GM12878 (cell line): Measurements from ENCODE around the gene DACH1. TPM values are rescaled to one million over a fixed set of nuclear protein-coding genes. Genes with fewer than 3 reads are reported as not detected.

Experiments used
- ATAC-seq: fragments of 200-7000 bp; cut with Tn5 transposase; 3 replicates; pipeline ENCODE4 v1.9.1; 2020; ENCODE audit warnings: mild to moderate bottlenecking, moderate library complexity
- BruUV-seq: library from RNA; stranded (reverse); fragments of 400-500 nt; replicated peaks from 2 replicates; lab custom pipeline; 2021; lab: Mats Ljungman, UMichigan
- CTCF ChIA-PET: fragments of 300-600 bp; sonication (Branson Sonifier 250); formaldehyde crosslinking; extraction: SDS; loops from one replicate; lab custom pipeline; 2021; ENCODE audit warnings: inconsistent platforms; lab: Yijun Ruan, JAX
- POLR2A ChIA-PET: fragments of 350-600 bp; formaldehyde crosslinking; extraction: SDS; loops from one replicate; lab custom pipeline; 2021; ENCODE audit warnings: inconsistent platforms; lab: Charles Lee
- RAD21 ChIA-PET: fragments of 300-600 bp; sonication (Branson Sonifier 250); formaldehyde crosslinking; loops from one replicate; lab custom pipeline; 2023; ENCODE audit warnings: antibody characterized with exemption; ENCODE audit not compliant: unreplicated experiment; lab: Charles Lee
- SMC1A ChIA-PET: fragments of 300-600 bp; sonication (Branson Sonifier 250); formaldehyde crosslinking; loops from one replicate; lab custom pipeline; 2023; ENCODE audit not compliant: unreplicated experiment, uncharacterized antibody; lab: Charles Lee
- DNase-seq: peaks from one replicate; pipeline ENCODE4 v3.0.0-alpha.2; 2011; ENCODE audit warnings: low read depth, low spot score
- FAIRE-seq: peaks from 3 replicates; lab custom pipeline; 2011; peaks lifted over from hg19 to GRCh38; lab: Jason Lieb, UNC
- H2AFZ ChIP-seq: 2 replicates; pipeline ENCODE4 v1.6.0; 2011; ENCODE audit warnings: low read depth, low read length, control low read depth; ENCODE audit not compliant: control insufficient read depth
- H3K27ac ChIP-seq: 2 replicates; pipeline ENCODE4 v1.5.1; 2011; ENCODE audit warnings: control low read depth; ENCODE audit not compliant: control insufficient read depth, insufficient read depth
- H3K27me3 ChIP-seq, 2 experiments: replicated peaks in 1 of 2; 2 replicates each; pipeline versions ENCODE4 v1.6.0 to v1.6.1; 2011; ENCODE audit warnings: low read length in 1 of 2; ENCODE audit not compliant: control insufficient read depth in 2 of 2, insufficient read depth in 2 of 2
- H3K36me3 ChIP-seq, 2 experiments: 2 replicates each; pipeline ENCODE4 v1.5.1; 2011; ENCODE audit warnings: low read length in 1 of 2; ENCODE audit not compliant: control insufficient read depth in 2 of 2, insufficient read depth in 2 of 2
- H3K4me1 ChIP-seq: 2 replicates; pipeline ENCODE4 v1.6.1; 2011; ENCODE audit warnings: mild to moderate bottlenecking, low read length, moderate library complexity, mixed read lengths; ENCODE audit not compliant: control insufficient read depth, insufficient read depth
- H3K4me2 ChIP-seq: 2 replicates; pipeline ENCODE4 v1.6.0; 2011; ENCODE audit warnings: control low read depth; ENCODE audit not compliant: control insufficient read depth, insufficient read depth
- H3K4me3 ChIP-seq: fragments of 200-600 bp; sonication (generic); 2 replicates; pipeline ENCODE4 v1.5.1; 2016
- H3K79me2 ChIP-seq: 2 replicates; pipeline ENCODE4 v1.6.0; 2011; ENCODE audit warnings: low read length; ENCODE audit not compliant: control insufficient read depth, insufficient read depth
- H3K9ac ChIP-seq: 2 replicates; pipeline ENCODE4 v1.8.0; 2011; ENCODE audit warnings: low read length, control low read depth, mixed read lengths; ENCODE audit not compliant: control insufficient read depth, insufficient read depth
- H3K9me3 ChIP-seq: replicated peaks from 3 replicates; pipeline ENCODE4 v1.5.1; 2011; ENCODE audit warnings: mild to moderate bottlenecking, low read length; ENCODE audit not compliant: control insufficient read depth, insufficient read depth
- H4K20me1 ChIP-seq: 2 replicates; pipeline ENCODE4 v1.6.0; 2011; ENCODE audit not compliant: control insufficient read depth, insufficient read depth
- BRCA1 ChIP-seq: IDR thresholded peaks from 2 replicates; pipeline ENCODE4 v1.6.1; 2011; ENCODE audit warnings: low read depth, low read length, improper control_type of control experiment
- CEBPB ChIP-seq, 2 experiments: fragments of 150-350 bp in 1 of 2; IDR thresholded peaks; 2 replicates each; pipeline ENCODE4 v1.6.1; 2012 to 2014; ENCODE audit warnings: low read depth in 2 of 2, low read length in 2 of 2, borderline replicate concordance in 1 of 2, inconsistent platforms in 1 of 2
- CTCF ChIP-seq, 3 experiments: IDR thresholded peaks in 2 of 3; conservative IDR thresholded peaks in 1 of 3; 2 replicates each; pipeline ENCODE4 v1.5.1; 2011; ENCODE audit warnings: low read depth in 3 of 3, low read length in 3 of 3, mild to moderate bottlenecking in 3 of 3, control low read depth in 2 of 3, moderate library complexity in 2 of 3, inconsistent platforms in 1 of 3, mixed read lengths in 1 of 3; ENCODE audit not compliant: control insufficient read depth in 2 of 3, insufficient read depth in 1 of 3; ENCODE audit errors: extremely low read depth in 1 of 3
- FOXK2 ChIP-seq: fragments of 450-650 bp; IDR thresholded peaks from 2 replicates; pipeline ENCODE4 v1.6.1; 2017; ENCODE audit warnings: mild to moderate bottlenecking, moderate library complexity
- KAT2A ChIP-seq: conservative IDR thresholded peaks from 2 replicates; pipeline ENCODE4 v1.6.1; 2011; ENCODE audit warnings: low read depth, low read length; ENCODE audit not compliant: control insufficient read depth
- MTA3 ChIP-seq: IDR thresholded peaks from 2 replicates; pipeline ENCODE4 v1.6.1; 2012; ENCODE audit warnings: low read length, inconsistent platforms, borderline replicate concordance
- MXI1 ChIP-seq: fragments of 150-350 bp; IDR thresholded peaks from 2 replicates; pipeline ENCODE4 v1.6.1; 2011; ENCODE audit warnings: low read depth, mild to moderate bottlenecking, inconsistent platforms, low read length, improper control_type of control experiment
- POLR2AphosphoS2 ChIP-seq: IDR thresholded peaks from 2 replicates; pipeline ENCODE4 v1.6.1; 2011; ENCODE audit warnings: low read depth, mild to moderate bottlenecking, low read length, improper control_type of control experiment, moderate library complexity
- RAD51 ChIP-seq: fragments of 450-650 bp; IDR thresholded peaks from 2 replicates; pipeline ENCODE4 v1.6.1; 2016; ENCODE audit warnings: moderate library complexity, mild to moderate bottlenecking, inconsistent platforms
- RCOR1 ChIP-seq: conservative IDR thresholded peaks from 2 replicates; pipeline ENCODE4 v1.6.1; 2012; ENCODE audit warnings: low read depth, low read length, improper control_type of control experiment
- SKIL ChIP-seq: fragments of 450-650 bp; IDR thresholded peaks from 2 replicates; pipeline ENCODE4 v1.6.1; 2017; ENCODE audit warnings: mild to moderate bottlenecking, low read depth, inconsistent platforms; ENCODE audit not compliant: poor library complexity, severe bottlenecking
- SMAD1 ChIP-seq: fragments of 450-650 bp; IDR thresholded peaks from 2 replicates; pipeline ENCODE4 v1.6.1; 2018; ENCODE audit warnings: mild to moderate bottlenecking, low read depth; ENCODE audit not compliant: partially characterized antibody
- SMARCA5 ChIP-seq: fragments of 450-650 bp; IDR thresholded peaks from 2 replicates; pipeline ENCODE4 v1.6.1; 2017; ENCODE audit warnings: mild to moderate bottlenecking
- YY1 ChIP-seq: IDR thresholded peaks from 2 replicates; pipeline ENCODE4 v1.6.1; 2011; ENCODE audit warnings: low read depth, mild to moderate bottlenecking, low read length
- ZBED1 ChIP-seq: IDR thresholded peaks from 2 replicates; pipeline ENCODE4 v1.6.1; 2016; ENCODE audit warnings: borderline replicate concordance
- ZSCAN29 ChIP-seq: fragments of 450-650 bp; IDR thresholded peaks from 2 replicates; pipeline ENCODE4 v1.6.1; 2017; ENCODE audit warnings: mild to moderate bottlenecking, moderate library complexity
- in situ Hi-C: fragments of 300-500 bp; cut with MboI; formaldehyde crosslinking; loops from 9 replicates; pipeline ENCODE4 v1.14.3; 2018; ENCODE audit warnings: mixed read lengths
- intact Hi-C: fragments of 100-400 bp; cut with micrococcal nuclease; formaldehyde crosslinking; loops from one replicate; pipeline ENCODE4 v1.14.2; 2022; ENCODE audit not compliant: unreplicated experiment
- polyA plus RNA-seq, 11 experiments: library from polyadenylated mRNA; depleted of rRNA in 4 of 11; unstranded in 6 of 11; stranded (reverse) in 5 of 11; fragments of >200 nt; fragmentation: Nextera tagmentation in 4 of 11; fragmentation: Illumina TruSeq in 1 of 11; extraction: Ambion mirVana in 4 of 11; extraction: Trizol in 1 of 11; gene quantifications; 1 replicate in 1 of 11; 2 replicates in 10 of 11; pipeline versions ENCODE4 v1.2.1 to v1.2.3, GENCODE V29; 2011 to 2016; ENCODE audit warnings: inconsistent platforms in 2 of 11, missing spikeins in 2 of 11, low read depth in 1 of 11
- total RNA-seq, 4 experiments: library from RNA; depleted of rRNA in 3 of 4; stranded (reverse); fragments of >200 nt in 3 of 4; fragmentation: Illumina TruSeq in 1 of 4; extraction: Trizol in 1 of 4; gene quantifications; 2 replicates each; pipeline versions ENCODE4 v1.2.1 to v1.2.3, GENCODE V29; 2013 to 2021
- TF ChIP-seq, protein P1 (sequence below): fragments of 150-350 bp; IDR thresholded peaks from 2 replicates; pipeline ENCODE4 v1.6.1; 2016; ENCODE audit warnings: low read depth, low read length

DACH1 gene
- total and polyA plus RNA-seq, 10 of the 15 experiments (the other 5 are each of a cell fraction or from before 2014, with no cell fraction given), result 0.05 TPM; not detected in 9

GRCh38 chr13:71661921-71662320 lies 205.1 kb downstream of the DACH1 start (continued):
- TF ChIP-seq SMAD1 (no peak), ZBED1 (no peak)

DNA sequence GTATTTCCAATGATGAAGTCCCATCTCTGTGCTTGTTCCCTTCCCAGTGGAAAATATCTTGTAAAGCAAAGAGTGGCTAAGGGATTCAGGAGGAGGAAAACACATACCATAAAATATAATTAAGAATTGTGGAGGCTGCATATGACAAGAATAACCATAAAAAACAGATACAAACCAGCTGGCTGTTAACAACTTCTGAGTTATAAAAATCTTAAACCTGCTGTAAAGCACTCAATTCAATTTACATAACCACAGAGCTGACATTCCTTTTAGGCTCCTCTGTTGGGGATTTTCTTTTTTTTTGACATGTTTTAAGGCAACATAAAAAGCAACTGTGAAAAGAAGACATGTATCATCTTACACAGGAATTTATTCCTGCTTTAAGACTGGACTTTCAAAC lies 207.6 kb downstream of the DACH1 start:
- Histone ChIP-seq H3K4me1 (no peaks in the 10 kb centered on the region), H3K27ac (no peak overlapping the region), H3K79me2 (no peaks in the 10 kb centered on the region), H3K4me3 (no peak overlapping the region), H3K9me3 (no peaks in the 10 kb centered on the region), H2AFZ (no peak overlapping the region), H3K36me3 (no peaks in the 10 kb centered on the region), H3K9ac (no peak overlapping the region), H4K20me1 (no peaks in the 10 kb centered on the region), H3K27me3 (no peaks in the 10 kb centered on the region), H3K4me2 (no peak overlapping the region)
- ATAC-seq, result no peak
- FAIRE-seq, result no peak
- no peak for DNase-seq
- CTCF ChIA-PET, result no interaction called here
- no peak for TF ChIP-seq FOXK2
- TF ChIP-seq, protein P1, sequence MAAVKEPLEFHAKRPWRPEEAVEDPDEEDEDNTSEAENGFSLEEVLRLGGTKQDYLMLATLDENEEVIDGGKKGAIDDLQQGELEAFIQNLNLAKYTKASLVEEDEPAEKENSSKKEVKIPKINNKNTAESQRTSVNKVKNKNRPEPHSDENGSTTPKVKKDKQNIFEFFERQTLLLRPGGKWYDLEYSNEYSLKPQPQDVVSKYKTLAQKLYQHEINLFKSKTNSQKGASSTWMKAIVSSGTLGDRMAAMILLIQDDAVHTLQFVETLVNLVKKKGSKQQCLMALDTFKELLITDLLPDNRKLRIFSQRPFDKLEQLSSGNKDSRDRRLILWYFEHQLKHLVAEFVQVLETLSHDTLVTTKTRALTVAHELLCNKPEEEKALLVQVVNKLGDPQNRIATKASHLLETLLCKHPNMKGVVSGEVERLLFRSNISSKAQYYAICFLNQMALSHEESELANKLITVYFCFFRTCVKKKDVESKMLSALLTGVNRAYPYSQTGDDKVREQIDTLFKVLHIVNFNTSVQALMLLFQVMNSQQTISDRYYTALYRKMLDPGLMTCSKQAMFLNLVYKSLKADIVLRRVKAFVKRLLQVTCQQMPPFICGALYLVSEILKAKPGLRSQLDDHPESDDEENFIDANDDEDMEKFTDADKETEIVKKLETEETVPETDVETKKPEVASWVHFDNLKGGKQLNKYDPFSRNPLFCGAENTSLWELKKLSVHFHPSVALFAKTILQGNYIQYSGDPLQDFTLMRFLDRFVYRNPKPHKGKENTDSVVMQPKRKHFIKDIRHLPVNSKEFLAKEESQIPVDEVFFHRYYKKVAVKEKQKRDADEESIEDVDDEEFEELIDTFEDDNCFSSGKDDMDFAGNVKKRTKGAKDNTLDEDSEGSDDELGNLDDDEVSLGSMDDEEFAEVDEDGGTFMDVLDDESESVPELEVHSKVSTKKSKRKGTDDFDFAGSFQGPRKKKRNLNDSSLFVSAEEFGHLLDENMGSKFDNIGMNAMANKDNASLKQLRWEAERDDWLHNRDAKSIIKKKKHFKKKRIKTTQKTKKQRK, result no peak
- no peak for TF ChIP-seq SKIL
- no peak for TF ChIP-seq CTCF (IDR thresholded peaks at IDR 0.05 in 2 of 3, conservative IDR thresholded peaks at IDR 0.05 in 1 of 3; ENCODE audit: control insufficient read depth in 2 of 3, extremely low read depth in 1 of 3, insufficient read depth in 1 of 3, low read depth in 3 of 3, low read length in 3 of 3)
- TF ChIP-seq RAD51, result no peak
- no peak for TF ChIP-seq MXI1
- TF ChIP-seq SMARCA5, result no peak
- no peak for TF ChIP-seq POLR2AphosphoS2
- no peak for TF ChIP-seq RCOR1
- no peak for TF ChIP-seq CEBPB (IDR thresholded peaks at IDR 0.05; ENCODE audit: borderline replicate concordance in 1 of 2, low read depth in 2 of 2, low read length in 2 of 2)
- no peak for TF ChIP-seq YY1
- TF ChIP-seq ZSCAN29, result no peak
- no peak for TF ChIP-seq KAT2A
- TF ChIP-seq MTA3, result no peak
- no peak for TF ChIP-seq BRCA1
- BruUV-seq, result no TSS peak
- in situ Hi-C loops, result no loop called here
- RAD21 ChIA-PET, result no interaction called here
- intact Hi-C loops, result no loop called here
- POLR2A ChIA-PET, result no interaction called here
- SMC1A ChIA-PET, result no interaction called here
